Putamen (tissue), 1 donor: ENCODE data around the gene CDK4.
"Not testable (repeated sequence)": the region's sequence is repeated elsewhere in the genome, so short reads cannot be mapped to it uniquely, and the experiment has no call there.

ENCODE experiments used
- DNase-seq: peaks from one replicate; pipeline ENCODE4 v3.0.0-alpha.2; 2016; ENCODE audit warnings: low spot score

Gene CDK4

GRCh38 chr12:57724936-57725740 is 27.0 kb downstream of the CDK4 start:
- no peak for DNase-seq

DNA sequence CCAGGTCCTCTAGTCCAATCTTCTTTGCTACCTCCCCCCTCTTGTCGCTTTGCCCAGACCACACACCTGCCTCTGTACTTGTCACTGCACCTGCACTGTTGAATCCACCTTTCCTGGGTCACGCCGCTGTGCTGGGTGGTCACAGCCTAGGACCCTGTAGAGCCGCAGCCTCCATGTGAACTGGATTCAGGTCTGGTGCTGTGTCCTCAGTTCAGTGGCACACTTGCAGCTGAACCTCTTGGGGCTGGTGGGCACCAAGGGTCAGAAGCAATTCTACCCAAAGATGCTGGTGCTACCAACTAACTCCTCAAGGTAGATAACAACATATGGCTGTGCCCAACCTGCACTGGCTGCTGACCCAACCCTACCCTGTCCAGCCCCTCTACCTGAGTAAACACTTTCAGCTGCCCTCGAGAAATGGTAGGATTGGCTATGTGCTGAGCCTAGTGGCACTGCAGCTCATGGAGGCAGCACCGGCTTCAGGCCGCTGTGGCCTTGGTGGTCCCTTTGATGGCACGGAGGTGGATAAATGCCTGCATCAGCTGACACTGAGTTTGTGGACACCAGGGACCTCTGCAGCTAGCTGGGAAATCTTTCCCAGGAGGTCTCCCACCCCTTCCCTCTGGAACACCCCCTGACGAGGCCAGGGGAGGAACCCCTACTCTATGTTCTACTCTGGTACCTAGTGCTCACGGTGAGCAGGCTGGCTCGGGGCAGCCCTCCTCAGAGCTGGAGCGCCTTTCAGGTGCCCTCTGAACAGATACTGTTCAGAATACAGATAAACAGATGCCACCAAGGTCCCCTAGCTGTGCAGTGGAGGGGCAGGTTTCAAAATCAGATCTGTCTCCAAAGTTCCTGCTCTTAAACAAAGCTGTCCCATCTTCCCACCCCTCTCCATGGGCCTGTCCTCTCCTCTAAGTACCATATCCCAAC is 27.8 kb downstream of the CDK4 start:
- no peak for DNase-seq

- DNase-seq: no peak
Measured at GRCh38 chr12:57723630-57723962, 28.5 kb downstream of the CDK4 start.

DNA sequence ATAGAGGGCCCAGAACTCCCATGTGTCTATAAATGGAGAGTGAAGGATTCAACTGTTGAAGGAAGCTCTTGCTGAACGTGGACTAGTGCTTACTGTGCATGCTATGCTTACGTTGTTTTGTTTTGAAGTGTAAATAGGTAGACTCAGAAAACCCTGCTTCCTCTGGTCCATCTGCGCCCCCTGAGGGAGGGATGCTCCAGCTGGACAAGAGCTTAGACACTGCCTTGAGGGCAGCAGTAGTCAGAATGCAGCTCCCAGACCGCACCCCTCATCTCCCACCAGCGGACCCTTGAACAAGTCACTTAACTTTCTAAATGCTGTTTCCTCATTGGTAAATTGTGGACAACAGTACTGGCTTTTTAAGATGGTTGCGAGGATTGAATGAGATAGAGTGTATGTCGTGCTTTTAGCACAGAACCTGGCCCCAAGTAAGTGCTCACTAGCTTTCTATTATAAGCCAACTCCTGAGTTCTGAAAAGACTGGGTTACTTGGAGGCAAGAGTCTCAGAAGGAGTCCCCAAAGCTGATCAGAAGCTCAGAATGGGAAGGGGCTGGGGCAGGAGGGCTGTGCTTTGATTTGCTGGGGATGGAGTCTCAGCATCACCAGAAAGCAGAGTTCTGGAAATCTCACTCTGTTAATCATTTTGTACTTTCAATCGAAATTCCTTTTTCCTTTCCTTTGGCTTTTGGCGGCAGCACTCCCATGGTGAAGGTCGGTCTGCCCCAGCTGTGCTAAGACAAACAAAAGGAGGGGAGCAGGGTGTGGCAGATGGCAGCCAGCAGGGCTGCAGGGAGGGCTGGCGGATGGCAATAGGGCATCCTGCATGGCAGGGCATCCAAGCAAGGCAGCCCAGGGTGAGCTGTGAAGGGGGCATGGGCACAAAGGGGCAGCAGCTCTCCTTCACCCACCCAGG is 29.1 kb downstream of the CDK4 start:
- DNase-seq: no peak

DNA sequence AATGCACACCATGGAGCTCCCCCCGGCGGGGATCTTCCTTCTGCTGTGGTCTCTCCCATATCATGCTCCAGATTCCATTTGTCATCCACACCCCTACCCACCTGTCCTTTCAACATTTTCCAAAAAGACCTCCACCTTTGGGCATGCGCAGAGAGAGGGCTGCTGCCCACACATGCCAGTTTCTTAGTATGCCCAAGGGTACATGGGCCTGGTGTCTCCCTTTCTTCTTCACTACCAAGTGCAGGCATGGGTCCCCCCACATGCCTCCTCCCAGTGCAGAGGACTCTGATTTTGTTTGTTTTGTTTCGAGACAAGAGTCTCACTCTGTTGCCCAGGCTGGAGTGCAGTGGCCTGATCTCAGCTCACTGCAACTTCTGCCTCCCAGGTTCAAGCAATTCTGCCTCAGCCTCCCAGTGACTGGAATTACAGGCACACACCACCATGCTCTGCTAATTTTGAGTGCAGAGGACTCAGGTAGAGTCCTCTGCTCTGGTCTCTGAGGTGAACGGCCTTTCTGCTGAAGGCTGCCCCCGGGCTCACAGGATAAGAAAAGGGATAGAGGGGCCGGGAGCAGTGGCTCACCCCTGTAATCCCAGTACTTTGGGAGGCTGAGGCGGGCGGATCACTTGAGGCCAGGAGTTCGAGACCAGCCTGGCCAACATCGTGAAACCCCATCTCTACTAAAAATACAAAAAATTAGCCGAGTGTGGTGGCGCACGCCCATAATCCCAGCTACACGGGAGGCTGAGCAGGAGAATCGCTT is 30.1 kb downstream of the CDK4 start:
- DNase-seq: not testable (repeated sequence)

DNA sequence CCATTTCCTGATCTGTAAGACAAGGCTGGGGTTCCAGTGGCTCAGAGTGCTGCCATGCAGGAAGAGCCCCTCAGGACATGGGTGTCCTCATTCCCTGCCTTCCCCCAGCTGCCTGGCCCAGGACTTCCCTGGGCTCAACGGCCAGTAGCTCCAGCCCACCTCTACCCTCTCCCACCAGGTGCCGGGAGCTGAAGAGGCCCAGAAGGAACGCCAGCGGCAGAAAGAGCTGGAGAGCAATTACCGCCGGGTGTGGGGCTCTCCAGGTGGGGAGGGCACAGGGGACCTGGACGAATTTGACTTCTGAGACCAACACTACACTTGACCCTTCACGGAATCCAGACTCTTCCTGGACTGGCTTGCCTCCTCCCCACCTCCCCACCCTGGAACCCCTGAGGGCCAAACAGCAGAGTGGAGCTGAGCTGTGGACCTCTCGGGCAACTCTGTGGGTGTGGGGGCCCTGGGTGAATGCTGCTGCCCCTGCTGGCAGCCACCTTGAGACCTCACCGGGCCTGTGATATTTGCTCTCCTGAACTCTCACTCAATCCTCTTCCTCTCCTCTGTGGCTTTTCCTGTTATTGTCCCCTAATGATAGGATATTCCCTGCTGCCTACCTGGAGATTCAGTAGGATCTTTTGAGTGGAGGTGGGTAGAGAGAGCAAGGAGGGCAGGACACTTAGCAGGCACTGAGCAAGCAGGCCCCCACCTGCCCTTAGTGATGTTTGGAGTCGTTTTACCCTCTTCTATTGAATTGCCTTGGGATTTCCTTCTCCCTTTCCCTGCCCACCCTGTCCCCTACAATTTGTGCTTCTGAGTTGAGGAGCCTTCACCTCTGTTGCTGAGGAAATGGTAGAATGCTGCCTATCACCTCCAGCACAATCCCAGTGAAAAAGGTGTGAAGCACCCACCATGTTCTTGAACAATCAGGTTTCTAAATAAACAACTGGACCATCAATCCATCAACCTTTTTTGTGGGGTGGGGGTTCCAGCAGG is 31.2 kb downstream of the CDK4 start:
- no peak for DNase-seq

DNA sequence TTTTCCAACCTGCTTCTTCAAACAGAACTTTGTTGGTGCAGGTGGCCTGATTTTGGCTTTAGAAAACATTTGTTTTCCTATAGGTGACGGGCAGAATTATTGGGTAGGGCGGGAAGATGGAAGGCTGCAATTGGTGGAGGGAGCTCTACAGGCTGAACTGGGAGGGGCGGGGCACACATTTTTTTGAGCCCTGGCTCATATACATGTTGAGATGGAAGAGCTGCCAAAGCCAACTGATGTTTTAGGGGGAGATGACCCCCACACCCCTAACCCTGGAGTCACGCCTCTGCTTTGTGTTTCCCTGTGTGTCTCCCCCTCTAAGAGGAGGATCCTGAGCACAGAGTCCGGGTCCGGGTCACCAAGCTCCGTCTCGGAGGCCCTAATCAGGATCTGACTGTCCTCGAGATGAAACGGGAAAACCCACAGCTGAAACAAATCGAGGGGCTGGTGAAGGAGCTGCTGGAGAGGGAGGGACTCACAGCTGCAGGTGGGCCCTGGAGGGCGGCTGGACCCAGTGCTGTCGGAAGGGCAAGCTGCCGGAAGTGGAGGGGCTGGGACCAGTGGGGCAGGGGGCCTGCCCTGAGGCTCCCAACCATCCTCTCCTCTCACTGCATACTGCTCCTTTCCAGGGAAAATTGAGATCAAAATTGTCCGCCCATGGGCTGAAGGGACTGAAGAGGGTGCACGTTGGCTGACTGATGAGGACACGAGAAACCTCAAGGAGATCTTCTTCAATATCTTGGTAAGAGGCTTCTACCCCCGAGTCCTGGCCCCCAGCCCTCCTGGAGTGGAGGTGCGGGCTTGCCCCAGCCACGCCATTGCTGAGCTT is 32.1 kb downstream of the CDK4 start:
- no peak for DNase-seq

GRCh38 chr12:57718641-57719528 is 33.2 kb downstream of the CDK4 start:
- DNase-seq: no peak

DNA sequence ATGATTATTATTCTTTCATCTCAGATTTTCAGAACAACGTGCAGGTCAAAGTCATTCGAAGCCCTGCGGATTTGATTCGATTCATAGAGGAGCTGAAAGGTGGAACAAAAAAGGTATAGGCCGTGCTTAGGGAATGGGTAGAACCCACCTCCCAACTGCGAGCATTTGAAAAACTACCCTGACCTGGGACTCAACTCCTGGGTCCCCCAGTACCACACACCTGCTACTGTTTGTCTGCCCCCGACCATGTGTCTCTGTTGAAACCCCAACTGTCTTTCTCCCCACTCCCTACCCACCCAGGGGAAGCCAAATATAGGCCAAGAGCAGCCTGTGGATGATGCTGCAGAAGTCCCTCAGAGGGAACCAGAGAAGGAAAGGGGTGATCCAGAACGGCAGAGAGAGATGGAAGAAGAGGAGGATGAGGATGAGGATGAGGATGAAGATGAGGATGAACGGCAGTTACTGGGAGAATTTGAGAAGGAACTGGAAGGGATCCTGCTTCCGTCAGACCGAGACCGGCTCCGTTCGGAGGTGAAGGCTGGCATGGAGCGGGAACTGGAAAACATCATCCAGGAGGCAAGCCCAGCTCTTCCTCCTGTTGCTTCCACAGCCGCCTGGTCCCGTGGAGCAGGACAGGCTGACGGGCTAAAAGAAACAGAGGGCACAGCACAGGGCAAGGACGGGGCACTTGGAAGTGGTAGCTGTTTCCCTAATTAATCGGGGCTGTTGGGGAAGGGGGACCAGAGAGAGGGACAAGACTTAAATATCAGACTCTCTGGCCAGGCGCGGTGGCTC is 34.1 kb downstream of the CDK4 start:
- DNase-seq: no peak

DNA sequence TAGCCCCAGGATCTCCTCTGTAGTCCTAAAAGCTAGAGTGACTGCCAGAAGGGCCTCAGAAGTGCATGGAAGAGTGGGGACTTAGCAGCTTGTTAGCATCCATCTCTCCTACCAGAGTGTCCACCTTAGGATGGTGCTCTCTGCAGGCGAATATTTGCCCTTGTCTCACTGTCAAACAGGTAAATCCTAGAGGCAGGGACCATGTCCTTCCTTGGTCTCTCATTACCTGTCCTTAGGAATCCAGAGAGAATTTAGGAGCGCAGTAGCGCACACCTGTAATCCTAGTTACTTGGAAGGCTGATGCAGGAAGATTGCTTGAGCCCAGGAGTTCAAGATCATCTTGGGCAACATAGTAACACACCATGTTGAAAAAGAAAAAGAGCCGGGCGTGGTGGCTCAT is 35.0 kb downstream of the CDK4 start:
- no peak for DNase-seq

DNA sequence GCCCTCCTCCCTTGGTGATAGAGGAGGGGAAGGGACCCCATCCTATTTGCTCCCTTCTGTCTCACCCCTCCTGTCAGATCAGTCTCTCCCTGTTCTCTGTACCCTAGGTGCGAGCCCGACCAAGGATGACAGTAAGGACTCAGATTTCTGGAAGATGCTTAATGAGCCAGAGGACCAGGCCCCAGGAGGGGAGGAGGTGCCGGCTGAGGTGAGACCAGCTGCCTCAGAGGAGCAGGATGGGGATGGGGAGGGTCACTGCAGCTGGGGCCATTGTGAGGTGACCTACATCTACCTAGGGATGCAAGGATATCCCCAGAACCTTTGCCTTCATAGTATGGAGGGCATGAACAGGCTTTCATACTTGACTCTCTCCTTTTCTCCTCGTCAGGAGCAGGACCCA is 35.8 kb downstream of the CDK4 start:
- no peak for DNase-seq

DNA sequence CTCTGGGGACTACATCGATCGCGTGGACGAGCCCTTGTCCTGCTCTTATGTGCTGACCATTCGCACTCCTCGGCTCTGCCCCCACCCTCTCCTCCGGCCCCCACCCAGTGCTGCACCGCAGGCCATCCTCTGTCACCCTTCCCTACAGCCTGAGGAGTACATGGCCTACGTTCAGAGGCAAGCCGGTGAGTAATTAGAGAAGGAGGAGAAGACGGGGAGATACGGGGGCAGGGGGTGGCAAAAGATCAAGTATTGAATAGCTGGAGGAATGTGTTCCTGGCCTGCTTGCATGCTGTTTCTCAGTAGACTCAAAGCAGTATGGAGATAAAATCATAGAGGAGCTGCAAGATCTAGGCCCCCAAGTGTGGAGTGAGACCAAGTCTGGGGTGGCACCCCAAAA is 36.3 kb downstream of the CDK4 start:
- DNase-seq: no peak

DNA sequence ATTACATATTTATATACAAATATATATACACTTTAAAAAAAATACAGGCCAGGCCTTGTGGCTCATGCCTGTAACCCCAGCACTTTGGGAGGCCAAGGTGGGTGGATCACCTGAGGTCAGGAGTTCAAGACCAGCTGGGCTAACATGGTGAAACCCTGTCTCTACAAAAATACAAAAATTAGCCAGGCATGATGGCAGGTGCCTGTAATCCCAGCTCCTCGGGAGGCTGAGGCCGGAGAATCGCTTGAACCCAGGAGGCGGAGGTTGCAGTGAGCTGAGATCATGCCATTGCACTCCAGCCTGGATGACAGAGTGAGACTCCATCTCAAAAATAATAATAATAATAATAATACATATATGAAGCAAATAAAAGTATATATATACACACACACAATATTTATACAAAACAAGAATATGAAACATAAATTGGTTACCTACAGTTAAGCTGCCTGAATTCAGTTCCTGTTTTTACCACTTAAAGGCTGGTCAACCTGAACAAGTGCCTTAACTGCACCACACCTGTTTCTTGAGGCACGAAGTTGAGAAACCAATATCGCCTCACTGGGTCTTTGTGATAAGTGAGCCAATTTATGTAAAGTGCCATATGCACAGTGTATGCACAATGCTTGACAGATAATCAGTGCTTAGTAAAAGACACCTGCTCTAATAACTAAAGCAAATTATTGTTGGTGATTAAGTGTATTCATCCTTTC is 36.9 kb downstream of the CDK4 start:
- not testable (repeated sequence) for DNase-seq

- DNase-seq: no peak
Measured at GRCh38 chr12:57713209-57713608, 38.9 kb downstream of the CDK4 start.

DNA sequence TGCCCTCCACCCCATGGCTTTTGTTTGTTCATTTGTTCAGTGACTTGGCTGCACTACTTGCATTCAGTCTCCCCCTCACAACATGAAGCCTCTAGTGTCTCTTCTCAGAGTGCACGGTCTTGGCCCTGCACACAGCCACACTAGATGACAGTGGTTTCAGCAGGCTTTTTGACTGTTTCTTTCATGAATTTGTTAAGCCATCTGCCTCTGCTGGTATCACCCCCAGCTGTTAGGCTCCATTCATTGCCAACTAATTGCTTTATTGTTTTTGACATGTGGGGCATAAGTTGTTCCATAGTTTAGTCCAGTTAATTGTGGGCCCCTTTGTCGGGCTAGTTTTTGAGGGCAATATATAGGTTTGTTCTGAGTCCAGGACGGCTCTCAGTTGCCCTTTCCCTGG is 39.4 kb downstream of the CDK4 start:
- peak; percentile 45 for DNase-seq

- DNase-seq: no peak
Measured at GRCh38 chr12:57708296-57708695, 43.8 kb downstream of the CDK4 start.

DNA sequence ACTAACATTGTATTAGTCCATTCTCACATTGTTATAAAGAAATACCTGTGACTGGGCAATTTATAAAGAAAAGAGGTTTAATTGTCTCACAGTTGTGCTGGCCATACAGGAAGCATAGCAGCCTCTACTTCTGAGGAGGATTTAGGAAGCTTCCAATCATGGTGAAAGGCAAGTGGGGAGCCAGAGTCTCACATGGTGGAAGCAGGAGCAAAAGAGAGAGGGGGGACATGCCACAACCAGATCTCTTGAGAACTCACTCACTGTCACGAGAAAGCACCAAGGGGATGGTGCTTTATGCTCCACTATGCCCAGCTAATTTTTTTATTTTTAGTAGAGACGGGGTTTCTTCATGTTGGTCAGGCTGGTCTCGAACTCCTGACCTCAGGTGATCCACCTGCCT is 44.9 kb downstream of the CDK4 start:
- DNase-seq: no peak
